HT-29 (cell line): ENCODE measurements around the gene CLCA2. TPM values are rescaled to one million over a fixed set of nuclear protein-coding genes. Genes with fewer than 3 reads are reported as not detected.

Experiments used
- DNase-seq: peaks from one replicate; pipeline ENCODE4 v3.0.0-alpha.2; 2015; ENCODE audit warnings: low spot score
- total RNA-seq: library from RNA; depleted of rRNA; stranded (reverse); fragments of >200 nt; shearing (Covaris generic); gene quantifications from 2 replicates; pipeline ENCODE4 v1.2.3, GENCODE V29; 2014

Gene CLCA2
- total RNA-seq, 1 experiment from 2014 or later = not detected

DNA sequence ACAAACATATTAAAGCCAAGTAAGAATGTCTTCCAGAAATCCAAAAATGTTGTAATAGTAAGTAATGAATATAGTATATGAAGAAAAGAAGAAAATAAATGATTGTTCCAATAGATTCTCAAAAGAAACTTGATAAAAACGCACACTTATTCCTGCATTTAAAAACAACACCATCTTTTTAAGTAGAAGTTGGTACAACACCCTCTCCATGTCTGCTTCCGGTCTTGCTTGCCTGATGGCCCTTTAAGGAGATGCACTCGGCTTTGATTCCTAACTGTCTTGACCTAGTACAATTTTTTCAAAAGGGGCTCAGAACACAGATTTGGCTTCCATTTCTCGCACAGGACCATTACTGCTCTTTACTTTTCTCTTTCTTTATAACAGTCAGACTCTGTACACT, 53.7 kb downstream of the CLCA2 start:
- DNase-seq = no peak

DNA sequence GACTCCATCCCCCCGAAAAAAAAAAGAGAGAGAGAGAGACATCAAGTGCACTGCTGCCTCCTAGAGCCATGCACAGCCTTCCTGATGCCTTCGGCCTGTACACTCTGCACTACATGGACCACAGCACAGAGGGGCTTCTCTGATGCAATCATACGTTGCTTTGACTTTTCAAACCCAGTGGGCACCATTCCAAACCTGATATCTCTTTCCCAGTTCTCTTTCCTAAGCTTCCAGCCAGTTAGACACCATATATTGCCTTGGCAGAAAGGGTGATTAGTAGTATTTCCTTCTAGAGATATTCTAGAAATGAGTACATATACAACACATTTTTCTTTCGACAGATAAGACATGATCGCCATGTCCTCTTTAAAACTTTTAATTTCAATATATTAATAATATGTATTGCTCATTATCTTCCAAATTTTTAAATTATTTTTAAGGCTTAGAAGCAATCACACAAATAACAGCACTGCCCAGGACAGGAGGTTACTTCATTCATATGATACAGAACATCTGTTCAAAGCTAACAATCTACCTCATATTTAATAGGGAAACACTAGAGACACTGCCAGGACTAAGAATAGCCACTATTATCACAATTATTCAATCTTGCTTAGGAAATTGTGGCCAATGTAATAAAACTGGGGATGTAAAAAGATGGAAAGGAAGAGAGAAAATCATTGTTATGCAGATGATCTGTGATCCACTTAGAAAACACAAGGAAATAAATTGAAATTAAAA, 54.6 kb downstream of the CLCA2 start:
- no peak for DNase-seq

DNA sequence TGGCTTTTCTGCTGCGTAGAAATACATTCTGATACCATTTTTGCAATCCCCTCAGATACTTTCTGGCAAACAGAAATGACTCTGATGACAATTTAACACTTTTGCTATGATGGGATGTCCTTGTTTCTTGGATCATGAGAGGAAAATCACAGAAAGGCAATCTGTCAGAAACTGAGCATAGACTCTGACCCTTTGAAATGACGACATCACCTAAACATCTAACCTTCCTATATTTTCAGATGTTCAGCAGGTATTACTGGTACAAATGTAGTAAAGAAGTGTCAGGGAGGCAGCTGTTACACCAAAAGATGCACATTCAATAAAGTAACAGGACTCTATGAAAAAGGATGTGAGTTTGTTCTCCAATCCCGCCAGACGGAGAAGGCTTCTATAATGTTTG, 58.0 kb downstream of the CLCA2 start:
- DNase-seq = no peak

DNA sequence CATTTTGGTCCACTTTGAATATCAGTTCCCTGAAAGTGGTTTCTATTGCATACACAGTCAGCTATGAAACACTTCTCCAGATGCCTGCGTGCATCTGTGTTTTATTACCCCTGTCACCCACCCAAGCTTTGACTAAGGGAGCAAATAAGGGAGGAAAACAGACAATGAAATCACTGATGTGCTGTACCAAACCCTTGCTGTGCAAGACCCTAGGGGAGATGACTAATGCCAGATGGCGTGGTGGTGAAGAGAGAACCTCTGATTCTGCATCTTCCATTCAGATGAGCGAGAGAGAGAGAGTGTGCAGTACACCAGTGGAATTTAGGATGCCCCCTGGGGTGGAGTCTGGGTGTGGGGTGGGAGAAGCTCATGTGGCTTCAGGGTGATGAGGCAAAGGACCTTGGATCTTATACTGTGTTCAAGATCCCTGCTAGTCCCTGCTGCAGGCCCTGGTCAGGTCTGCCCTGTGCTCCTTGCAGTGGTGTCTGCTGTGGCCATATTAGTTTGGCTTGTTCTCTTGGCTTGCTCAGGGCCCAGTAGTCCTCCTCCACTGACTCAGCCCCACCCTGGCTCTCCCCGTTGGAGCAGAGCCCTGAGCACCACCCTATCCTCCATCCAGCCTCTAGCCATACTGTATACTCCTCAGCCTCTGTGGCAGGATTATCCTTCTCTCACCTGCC, 63.3 kb downstream of the CLCA2 start:
- no peak for DNase-seq

DNA sequence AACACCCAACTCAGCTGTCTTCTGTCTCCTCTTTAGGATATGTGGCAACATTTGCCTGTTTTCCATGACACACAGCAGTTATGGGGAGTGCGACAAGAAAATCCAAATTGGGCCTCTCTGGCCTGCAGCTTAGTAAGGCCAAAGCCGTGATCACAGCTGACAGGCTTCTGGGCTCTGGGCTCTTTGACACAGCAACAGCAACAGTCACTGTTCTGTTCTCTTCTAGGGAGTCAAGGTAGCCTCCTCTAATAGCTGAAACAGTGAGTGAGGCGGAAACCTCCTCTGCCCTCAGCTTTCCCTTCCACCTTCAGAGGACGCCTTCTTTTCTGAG, 63.8 kb downstream of the CLCA2 start:
- no peak for DNase-seq

DNA sequence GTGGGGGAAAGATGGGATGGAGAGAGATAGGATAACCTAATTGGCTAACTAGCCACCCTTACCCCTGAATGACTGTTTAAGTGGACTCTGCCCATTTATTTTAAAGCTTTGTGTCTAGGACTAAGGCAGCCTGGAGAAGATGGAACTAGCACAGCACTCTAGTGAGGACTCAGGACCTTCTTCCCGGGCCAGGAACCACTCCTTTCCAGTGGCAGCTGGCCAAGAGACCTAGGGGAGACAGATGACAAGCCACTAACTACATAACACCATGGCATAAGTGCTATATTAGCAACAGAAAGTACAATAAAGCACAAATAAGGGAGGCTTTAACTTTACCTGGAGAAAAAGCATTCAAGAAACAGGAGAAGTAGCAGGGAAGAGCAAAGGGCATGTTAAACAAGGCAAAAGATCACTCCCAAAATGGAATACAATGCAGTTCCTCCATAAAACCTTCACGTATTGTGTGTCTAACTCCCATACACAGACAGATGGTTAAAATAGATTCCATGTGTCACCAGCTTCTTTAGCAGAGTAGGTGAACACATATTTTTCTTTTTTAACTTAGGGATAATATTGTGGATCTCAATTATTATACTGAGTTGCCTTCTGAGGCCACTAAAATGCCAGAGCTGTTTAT, 65.4 kb downstream of the CLCA2 start:
- DNase-seq = no peak

DNA sequence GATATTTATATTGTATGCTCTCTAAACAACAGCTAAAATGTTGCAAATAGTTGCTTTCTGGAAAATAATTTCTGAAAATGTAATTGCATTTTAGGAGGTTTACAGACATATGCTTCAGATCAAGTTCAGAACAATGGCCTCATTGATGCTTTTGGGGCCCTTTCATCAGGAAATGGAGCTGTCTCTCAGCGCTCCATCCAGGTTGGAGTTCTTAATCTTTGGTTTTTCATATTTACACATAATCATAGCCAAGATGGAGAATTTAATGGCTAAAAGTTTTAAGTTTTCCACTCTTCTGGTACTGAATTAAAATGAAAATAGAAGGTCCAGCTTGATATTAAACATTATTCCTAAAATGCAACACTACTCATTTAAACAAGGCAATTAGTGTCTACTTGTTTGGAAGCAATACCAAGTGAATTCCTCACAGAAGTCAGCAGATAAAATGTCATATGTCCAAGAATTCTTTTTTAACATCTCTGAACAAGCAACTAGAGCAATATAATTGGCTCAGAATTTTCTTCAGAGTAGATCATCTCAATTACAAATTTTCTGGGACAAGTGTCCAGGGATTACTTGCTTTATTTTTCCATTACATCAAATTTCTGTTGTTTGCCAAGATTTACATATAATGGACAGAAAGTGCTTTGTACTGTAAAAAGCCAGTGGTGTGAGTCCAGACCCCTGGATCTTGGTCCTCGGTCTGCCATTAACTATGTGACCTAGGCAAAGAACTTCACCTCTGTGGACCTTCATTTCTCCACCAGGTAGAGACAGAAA, 67.4 kb downstream of the CLCA2 start:
- no peak for DNase-seq

DNA sequence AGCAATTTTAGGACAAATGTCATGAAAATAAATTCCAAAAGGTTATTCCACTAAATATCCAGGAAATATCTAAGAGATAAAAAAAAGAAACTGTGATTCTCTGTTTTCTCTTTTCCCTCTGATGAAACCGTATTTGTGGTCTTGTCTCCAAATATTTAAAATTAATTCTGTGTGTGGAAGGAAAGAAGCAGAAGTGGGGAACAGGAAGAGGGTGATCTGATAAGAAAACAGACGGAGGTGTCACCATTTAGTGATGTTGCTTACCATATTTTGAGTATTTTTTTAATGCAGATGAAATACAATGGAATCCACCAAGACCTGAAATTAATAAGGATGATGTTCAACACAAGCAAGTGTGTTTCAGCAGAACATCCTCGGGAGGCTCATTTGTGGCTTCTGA, 74.3 kb downstream of the CLCA2 start:
- no peak for DNase-seq

DNA sequence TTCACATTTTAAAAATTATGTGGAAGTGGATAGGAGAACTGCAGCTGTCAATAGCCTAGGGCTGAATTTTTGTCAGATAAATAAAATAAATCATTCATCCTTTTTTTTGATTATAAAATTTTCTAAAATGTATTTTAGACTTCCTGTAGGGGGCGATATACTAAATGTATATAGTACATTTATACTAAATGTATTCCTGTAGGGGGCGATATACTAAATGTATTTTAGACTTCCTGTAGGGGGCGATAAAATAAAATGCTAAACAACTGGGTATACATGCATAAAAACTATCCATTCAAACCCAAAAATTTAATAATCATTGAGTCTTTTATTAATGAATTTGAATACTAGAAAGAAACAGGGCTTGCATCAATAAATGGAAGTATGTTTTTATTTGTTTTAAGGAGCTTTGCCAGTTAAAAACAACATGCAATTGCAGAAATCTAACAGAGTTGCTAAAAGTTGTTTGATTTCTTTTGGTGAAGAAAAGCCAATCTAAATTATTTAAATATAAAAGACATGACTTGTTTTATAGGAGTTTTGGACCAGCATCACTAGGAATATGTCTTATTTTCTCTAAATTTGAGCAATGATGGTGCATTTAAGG, 76.1 kb downstream of the CLCA2 start:
- peak; percentile 39 for DNase-seq

DNA sequence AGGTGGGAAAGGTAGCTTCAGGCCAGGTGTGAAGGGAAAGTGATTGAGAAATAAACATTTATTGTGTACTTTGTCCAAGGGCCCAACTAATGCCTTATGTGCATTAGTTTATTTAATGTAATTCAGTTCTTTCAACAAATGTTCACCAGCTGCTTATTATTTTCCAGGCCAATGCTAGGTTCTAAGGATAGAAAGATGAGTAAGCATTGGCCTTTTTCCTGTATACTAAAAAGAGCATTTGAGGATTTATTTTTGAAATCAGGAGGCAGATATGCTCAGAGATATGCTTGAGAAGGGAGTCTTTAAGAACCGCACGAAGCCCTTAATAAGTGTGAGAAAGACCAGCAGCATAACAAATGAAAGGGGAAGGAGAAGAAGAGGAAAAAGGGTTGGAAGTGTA, 76.7 kb downstream of the CLCA2 start:
- no peak for DNase-seq

DNA sequence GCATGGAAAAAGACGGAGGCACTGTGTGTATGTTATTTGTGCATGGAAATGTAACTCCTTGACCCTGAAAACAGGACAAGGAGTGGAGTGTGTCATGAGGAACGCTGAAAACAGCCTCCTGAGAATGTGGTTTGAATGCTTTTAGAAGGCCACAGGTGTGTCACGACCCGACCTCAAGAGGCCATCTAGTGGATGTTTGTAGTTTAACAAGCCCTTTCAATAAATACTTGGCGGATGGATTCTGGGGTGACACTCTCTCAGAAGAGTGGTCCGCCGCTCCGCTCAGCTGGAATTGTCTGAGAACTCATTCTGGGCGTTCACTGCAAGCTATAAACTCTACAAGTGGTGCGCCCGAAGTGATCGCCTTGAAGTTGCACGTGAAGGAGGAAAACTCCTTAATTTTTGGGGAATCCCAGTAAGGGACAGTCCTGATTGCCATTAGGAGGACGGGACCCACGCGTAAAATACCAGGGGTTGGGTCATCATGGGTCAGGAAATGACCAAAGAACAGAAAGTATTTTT, 78.2 kb downstream of the CLCA2 start:
- peak; percentile 72 for DNase-seq

DNA sequence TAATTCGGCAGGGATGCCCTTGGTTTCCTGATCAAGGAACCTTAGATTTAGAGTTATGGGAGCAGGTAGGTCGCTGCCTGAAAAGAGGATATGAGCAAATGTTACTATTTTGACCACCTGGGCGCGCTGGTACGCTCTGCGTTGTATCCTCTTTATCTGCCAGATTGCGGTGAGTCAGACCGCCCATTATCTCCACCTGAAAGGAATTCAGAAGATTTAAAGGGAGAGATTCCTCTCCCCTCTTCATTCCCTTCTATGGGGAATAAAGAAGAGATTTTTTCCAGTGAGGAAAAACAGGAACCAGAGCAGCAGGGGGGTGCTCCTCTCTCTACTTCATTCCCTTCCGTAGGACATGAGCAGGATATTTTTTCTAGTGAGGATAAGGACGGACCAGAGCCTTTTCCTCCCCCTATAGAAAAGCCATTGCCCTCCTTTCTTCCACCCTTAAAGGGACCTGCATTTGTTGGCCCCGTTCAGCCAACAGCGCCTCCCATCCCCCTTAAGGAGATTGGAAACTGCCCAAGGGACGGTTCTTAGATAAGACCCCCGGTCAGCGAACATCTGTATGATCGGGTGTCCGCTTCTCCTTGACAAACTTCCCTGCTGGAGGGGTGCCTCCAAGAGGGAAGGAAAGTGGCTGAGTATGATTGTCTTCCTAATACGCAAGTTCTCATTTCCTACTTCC, 78.9 kb downstream of the CLCA2 start:
- DNase-seq = peak; percentile 80

DNA sequence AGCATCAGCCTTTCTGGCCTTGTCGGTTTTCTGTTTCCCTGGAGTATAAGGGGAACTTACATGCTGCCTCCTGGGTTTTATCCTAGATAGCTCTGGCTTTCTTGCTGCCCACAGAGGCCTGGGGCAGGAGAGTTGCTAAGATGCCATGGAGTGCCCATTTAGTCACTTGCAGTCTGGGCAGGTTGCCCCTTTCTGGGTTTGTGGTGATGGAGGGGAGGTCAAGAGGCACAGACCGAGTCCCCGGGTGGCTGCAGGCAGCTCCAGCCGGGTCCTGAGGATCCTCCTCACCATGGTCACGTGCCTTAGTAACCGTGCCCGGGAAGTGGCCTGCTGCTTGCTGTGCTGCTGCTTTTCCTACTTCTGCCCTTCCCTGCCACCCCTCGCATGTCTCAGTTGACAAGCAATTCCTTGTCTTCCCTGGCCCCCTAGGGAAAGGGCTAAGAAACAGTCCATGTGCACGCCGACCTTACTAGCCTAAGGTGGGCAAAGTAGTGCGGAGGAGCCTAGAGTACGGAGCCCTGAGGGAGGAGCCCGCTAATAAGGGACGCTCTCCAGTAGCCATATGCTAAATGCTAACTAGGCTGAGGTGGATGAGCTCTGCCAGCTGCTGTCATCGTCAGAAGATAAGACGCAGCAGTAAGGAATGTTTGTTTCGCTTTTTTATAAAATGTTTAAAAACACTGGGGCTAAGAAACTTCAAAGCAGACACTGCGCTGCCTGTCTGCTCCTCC, 79.6 kb downstream of the CLCA2 start:
- DNase-seq = peak; percentile 53

DNA sequence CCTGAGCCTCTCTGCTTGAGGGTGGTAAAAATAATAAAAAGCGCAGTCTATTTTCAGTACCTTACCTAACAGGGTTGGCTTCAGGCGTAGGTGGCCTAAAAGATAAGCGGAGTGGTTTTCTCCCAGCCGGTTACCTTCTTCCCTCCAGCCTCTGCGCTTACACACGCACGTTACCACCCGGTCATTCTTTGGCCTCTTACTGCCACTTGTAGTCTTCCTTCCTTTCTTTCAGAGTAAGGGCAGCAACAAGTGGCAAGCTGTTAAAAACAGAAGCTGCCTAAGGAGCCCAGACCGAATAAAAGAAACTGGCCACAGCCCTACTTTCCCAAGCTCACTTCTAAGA, 80.1 kb downstream of the CLCA2 start:
- peak; percentile 39 for DNase-seq

DNA sequence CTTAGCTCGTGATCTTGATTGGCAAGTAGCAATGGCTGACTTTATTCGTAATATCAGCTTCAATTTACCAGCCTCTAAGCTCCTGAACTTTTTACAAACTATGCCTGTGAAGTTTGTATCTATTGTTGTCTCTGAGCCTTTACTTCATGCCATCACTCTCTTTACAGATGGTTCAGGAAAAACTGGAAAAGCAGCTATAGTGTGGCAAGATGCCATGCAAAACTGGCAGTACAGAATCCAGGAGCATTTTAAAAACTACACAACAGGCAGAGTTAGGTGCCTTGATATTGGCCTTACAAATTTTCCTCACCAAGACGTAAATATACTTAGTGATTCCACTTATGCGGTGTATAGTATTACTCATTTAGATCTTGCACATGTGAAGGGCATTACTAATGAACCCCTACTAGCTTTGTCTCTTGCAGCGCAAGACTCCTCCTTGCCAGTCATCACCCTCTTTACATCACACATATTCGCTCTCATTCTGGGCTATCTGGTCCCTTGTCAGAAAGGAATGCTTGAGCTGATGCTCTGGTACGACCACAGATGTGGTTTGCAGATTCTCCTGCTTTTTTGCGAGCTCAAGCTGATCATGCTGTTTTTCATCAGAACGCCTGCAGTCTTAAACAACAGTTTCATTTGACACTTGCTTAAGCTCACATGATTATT, 81.1 kb downstream of the CLCA2 start:
- peak; percentile 77 for DNase-seq

DNA sequence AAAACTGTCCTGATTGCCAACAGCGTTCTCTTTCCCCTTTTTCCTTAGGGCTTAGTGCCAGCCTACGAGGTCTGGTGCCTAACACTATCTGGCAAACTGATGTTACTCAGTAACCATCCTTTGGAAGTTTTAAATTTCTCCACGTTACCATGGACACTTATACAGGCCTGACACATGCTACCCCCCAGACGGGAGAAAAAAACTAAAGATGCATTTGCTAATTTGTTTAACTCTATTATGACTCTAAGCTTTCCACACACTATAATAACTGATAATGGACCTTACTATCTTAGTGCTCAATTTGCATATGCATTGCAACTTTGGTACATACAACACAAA, 81.6 kb downstream of the CLCA2 start:
- DNase-seq = no peak
